AG08396 (cell line): Measurements from ENCODE around the gene SNRNP25.
A peak's percentile ranks its signal among the peaks of the same experiment; 100 is the strongest.
"Not testable (repeated sequence)": the region's sequence is repeated elsewhere in the genome, so short reads cannot be mapped to it uniquely, and the experiment has no call there.

ENCODE experiments used
- DNase-seq: peaks from one replicate; pipeline ENCODE4 v3.0.0; 2012; ENCODE audit warnings: low spot score, mixed read lengths

SNRNP25 gene

DNA sequence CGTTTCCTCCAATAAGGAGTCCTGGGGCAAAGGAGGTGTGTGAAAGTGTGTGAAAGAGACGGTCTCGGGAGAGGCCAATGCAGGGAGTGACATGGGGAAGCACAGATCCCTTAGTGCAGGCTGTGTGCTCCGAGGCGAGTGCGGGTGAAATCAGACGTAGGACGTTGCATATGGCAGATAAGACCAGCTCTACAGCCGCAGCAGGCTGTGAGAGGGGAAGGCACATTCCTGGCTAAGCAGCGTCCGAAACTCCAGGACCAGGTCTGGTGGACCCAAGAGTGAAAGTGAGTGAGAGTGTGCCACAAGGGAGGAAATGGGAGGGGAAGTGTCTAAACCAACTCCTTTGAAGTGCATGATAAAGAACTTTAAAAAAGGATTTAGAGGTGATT, 11.6 kb upstream of the SNRNP25 start:
- no peak for DNase-seq

- DNase-seq, result no peak
Observed at GRCh38 chr16:42691-43090, 10.9 kb upstream of the SNRNP25 start.

- no peak for DNase-seq
Observed at GRCh38 chr16:43294-43693, 10.3 kb upstream of the SNRNP25 start.

DNA sequence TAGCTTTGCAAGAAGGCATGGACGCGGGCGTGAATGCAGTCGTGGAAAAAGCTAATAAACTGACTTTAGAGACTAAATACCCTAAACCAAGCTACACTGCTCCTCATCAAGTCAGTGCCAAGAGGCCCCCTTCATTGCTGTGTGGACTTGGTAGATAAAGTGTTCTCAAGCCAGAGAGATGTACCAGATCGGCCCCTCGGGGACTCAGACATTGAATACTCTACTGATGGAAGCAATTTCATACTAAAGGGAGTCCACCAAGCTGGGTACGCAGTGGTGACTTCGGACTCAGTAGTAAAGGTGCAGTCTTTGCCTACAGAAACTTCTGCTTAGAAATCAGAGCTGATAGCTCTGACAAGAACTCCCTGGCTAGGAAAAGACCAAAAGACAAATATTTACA, 9.0 kb upstream of the SNRNP25 start:
- no peak for DNase-seq

DNA sequence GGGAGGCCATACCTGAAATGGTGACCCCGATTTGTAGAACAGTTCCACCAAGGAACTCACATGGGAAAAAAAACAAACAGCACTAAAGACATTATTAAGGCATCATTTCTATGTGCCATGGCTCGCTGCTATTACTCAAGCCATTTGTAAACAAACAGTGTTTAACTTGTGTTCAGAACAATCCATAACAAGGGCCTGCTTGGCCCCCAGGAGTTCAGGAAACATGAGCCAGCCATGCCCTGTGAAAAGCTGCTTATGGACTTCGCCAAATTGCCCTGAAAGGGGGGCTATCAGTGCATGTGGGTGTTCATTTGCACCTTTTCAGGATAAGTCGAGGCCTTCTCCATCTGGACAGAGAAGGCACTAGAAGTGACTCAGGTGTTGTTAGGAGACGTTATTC, 8.2 kb upstream of the SNRNP25 start:
- DNase-seq, result no peak

DNA sequence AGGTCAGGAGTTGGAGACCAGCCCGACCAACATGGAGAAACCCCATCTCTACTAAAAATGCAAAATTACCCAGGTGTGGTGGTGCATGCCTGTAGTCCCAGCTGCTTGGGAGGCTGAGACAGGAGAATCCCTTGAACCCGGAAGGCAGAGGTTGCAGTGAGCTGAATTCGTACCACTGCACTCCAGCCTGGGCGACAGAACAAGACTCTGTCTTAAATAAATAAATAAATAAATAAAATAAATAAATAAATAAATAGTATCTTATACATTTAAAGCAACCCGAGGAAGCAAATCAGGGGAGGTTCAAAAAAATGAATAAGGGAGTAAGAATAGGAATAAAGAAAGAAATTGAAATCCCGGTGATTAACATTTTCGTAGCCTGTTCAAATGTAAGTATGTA, 7.1 kb upstream of the SNRNP25 start:
- DNase-seq, result not testable (repeated sequence)

DNA sequence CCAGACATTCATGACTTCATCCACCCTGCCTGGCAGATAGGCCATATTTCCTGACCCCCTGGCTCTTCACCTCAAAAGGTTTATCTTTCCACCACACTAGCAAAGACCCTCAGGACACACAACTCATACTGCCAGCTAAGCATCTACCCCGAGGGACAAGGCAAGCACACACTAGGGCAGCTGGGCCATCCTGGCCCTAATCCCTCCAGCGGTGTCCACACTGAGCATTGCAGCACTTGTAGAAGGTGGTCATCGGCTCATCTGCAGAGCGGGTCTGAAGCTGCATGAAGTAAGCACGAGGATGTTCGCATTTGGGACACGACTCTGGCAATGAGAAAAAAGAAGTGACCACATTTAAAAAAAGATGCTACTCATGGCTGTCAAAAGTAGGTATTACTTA, 6.4 kb upstream of the SNRNP25 start:
- DNase-seq, result no peak

GRCh38 chr16:50769-51591, 2.6 kb upstream of the SNRNP25 start:
- no peak for DNase-seq

DNA sequence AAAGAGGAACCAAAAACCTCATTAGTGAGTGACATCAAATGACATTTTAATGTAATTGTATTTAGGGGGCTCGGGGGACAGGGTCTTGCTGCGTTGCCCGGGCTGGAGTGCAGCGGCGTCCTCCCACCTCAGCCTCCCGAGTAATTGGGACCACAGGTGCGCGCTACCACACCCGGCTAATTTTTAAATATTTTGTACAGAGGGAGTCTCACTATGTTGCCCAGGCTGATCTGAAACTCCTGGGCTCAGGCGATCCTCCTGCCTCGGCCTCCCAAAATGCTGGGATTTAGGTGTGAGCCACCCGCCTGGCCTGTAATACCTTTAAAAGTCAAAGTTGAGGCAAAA, 581 bp downstream of the SNRNP25 start:
- no peak for DNase-seq

GRCh38 chr16:55571-56136, 2.0 kb downstream of the SNRNP25 start:
- DNase-seq, result no peak

DNA sequence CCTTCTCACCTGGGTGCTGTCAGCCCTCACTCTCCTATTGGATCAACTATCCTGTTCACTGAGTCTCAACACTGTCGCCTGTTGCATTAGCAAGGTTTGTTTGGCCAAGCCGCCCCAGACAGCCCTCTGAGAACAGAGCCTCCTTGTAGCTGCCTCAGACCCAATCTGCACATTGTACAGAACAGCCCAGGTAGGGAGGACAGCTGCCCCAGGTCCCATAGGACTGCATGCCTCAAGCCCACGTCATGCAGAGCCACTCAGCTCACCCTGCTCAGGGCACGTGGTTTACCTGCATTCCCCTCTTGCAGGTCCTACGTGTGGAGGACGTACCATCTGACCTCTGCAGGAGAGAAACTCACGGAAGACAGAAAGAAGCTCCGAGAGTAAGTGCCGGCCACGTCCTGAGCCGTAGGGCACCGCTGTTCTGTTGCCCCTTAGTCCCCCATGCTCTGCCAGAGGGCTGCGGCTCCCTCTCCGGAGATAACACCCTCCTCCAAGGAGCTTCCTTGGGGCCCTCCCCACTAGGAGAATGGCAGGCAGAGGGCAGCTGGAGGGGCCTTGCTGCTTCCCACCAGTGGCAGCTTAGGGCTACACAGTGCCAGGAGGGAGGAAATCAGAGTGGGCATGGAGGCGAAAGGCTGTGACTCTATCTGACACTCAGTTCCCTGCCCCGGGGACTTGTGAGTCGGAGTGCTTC, 2.8 kb downstream of the SNRNP25 start:
- DNase-seq, result no peak

GRCh38 chr16:57711-58110, 4.1 kb downstream of the SNRNP25 start:
- peak; percentile 56 for DNase-seq

- DNase-seq, result no peak
Observed at GRCh38 chr16:58491-59439, 5.1 kb downstream of the SNRNP25 start.

- no peak for DNase-seq
Observed at GRCh38 chr16:59440-60059, 5.9 kb downstream of the SNRNP25 start.

GRCh38 chr16:60166-60565, 6.5 kb downstream of the SNRNP25 start:
- no peak for DNase-seq

GRCh38 chr16:60929-61878, 7.6 kb downstream of the SNRNP25 start:
- DNase-seq, result no peak

GRCh38 chr16:61879-62281, 8.3 kb downstream of the SNRNP25 start:
- DNase-seq, result no peak

- no peak for DNase-seq
Observed at GRCh38 chr16:62283-62967, 8.8 kb downstream of the SNRNP25 start.

- DNase-seq, result no peak
Observed at GRCh38 chr16:62968-63391, 9.4 kb downstream of the SNRNP25 start.

DNA sequence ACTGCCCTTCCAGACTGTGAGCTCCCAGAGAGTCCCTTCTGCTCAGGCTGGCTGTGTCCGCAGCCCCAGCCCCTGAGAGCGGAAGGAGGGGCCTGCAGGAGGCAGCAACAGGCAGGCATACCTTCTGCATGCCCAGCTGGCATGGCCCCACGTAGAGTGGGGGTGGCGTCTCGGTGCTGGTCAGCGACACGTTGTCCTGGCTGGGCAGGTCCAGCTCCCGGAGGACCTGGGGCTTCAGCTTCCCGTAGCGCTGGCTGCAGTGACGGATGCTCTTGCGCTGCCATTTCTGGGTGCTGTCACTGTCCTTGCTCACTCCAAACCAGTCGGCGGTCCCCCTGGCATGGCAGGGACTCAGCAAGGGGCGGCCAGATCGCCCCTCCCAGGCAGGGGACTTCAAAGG, 9.8 kb downstream of the SNRNP25 start:
- DNase-seq, result no peak
